Measurements from ENCODE around the gene VASN. TPM values are rescaled to one million over a fixed set of nuclear protein-coding genes. Genes with fewer than 3 reads are reported as not detected.

The VASN gene
- polyA plus RNA-seq, 3 donors: 31.7 to 40.6 (median 32.9) TPM

- DNase-seq (ENCODE audit: low read depth in 3 of 3, low spot score in 2 of 3): no peak
These were observed 27.5 kb downstream of the VASN start for GRCh38 chr16:4399001-4399730.

- DNase-seq (ENCODE audit: low read depth in 3 of 3, low spot score in 2 of 3): no peak
These were observed 29.4 kb downstream of the VASN start for GRCh38 chr16:4401094-4401501.

DNA sequence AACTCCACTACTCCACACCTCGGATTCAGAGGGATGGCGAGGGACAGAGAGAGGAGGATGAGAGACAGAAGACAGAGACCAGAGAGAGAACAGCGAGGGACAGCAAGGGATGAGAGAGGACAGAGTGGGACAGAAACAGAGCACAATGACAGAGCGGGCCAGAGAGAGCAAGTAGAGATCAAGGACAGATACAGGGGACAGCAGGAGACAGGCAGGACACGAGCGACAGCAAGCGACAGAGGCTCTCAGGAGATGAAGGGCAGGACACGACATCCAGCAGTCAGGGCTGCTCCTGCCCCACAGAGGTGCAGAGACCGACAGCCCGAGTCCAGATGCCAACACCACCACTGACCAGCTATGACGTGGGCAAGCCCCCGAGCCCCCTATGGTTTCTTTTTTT is 29.9 kb downstream of the VASN start:
- DNase-seq (ENCODE audit: low read depth in 3 of 3, low spot score in 2 of 3): no peak

DNA sequence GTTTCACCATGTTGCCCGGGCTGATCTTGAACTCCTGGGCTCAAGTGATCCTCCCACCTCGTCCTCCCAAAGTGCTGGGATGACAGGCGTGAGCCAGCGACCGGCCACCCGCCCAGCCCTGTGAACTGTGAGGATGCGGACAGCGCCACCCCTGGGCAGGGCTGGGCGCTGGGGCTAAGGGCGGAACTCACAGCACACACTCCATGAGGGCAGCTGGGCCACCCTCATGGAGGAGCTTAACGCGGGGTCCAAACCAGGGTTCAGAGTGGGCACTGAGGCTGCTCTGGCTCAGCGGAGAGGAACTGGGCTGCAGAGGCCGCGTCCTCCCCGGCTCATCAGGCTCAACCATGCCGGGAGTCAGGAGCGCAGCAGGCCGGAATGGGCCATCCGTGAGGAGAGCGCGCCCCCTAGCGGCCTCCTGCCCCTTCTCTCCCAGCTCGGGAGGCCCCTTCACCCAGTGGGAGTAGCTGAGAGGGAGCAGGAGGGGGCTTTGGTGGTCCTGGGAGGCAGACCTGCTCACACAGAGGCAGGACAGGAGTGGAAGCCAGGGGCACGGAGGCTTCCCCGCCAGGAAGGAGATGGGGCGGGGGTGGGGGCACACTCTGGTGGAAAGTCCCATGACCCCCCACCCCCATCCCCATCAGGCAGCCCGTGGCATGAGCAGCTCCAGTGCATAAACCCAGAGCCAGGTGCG is 30.9 kb downstream of the VASN start:
- DNase-seq (ENCODE audit: low read depth in 3 of 3, low spot score in 2 of 3): no peak

DNA sequence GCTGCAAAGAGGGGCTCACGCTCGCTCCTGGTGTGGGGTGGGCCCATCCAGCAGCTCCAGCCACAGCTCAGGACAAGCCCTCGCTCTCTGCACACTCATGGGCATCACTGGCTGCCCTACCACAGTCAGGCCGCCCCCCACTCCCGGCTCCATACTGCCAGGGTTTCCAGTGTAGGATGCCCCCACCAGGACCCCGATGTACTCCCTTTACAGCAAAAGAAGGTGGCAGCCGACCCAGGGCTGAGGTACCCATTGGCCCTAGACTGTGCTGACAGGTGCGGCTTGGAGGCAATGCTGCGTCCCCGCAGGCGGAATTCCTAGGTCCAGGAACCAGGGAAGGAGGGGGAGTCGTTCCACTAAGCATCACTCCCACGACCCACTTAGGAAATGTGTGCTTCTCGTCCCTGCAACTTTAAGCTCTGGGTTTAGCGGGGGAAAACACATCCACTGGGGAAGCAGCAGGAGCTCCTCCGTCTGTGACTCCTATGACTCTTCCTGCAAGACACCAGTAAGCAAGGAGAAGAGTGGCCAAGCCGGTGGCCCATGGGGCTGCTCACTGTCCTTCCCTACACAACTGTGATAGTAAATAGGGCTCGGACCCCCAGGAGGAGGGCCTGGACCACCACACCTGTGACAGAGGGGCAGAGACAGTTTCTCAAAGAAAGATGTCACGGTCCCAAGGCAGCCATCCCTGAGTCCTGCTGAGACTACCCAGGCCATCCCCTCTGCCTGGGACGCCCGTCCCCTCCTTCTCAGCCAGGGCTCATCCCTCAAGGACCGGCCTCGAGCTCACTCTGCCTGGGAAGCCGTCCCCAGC is 31.7 kb downstream of the VASN start:
- no peak for DNase-seq (ENCODE audit: low read depth in 3 of 3, low spot score in 2 of 3)

- DNase-seq (ENCODE audit: low read depth in 3 of 3, low spot score in 2 of 3): no peak
These were observed 32.8 kb downstream of the VASN start for GRCh38 chr16:4404247-4404966.

DNA sequence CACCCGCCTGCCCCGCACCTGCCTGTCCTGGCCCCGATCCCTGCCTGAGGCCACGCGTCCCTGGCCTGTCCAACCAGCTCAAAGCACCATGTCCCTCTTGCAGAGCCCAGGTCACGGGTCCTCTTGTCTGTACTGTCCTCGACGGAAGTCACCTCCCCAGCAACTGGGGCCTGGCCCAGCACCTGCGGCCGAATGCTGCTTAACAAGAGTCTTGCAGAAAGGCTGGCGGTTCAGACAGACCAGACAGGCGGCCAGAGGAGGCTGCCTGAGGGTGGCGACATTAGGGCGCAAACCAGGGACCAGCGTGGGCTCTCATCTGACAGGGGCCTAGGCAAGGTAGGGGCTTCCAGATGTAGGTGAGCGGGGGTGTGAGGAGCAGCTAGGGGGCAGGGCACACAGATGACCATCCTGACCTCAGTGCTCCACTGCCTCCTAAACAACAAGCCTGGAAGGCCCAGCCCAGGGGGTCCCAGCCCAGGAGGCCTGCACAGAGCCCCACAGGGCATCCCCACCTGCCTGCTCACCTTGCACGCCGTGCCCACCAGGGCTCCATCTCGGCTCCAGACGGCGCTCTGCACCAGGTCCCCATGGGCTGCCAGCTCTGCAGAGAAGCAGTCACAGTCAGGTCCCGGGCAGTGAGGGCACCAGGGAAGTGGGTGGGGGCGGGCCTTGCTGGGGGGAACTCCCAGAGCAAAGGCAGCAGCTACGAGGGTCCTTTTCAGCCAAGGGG is 33.5 kb downstream of the VASN start:
- no peak for DNase-seq (ENCODE audit: low read depth in 3 of 3, low spot score in 2 of 3)

- no peak for DNase-seq (ENCODE audit: low read depth in 3 of 3, low spot score in 2 of 3)
These were observed 36.1 kb downstream of the VASN start for GRCh38 chr16:4407543-4408322.

DNA sequence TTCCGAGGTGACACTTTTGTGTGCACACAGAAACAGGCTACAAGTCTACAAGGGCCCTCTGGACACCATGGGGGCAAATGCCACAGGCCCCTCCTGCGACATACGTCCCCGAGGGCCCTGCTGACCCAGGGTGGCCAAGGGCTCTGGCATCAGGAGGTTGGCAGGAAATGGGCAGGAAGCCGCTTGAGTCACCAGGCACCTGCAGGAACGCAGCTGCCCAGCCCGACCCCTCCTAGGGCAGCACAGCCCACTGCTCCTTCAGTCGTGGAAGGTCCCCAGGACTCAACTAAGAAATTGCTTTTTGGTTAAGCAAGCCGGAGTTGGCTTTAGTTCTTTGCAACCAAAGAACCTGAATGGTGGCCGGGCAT is 36.7 kb downstream of the VASN start:
- DNase-seq (ENCODE audit: low read depth in 3 of 3, low spot score in 2 of 3): no peak

DNA sequence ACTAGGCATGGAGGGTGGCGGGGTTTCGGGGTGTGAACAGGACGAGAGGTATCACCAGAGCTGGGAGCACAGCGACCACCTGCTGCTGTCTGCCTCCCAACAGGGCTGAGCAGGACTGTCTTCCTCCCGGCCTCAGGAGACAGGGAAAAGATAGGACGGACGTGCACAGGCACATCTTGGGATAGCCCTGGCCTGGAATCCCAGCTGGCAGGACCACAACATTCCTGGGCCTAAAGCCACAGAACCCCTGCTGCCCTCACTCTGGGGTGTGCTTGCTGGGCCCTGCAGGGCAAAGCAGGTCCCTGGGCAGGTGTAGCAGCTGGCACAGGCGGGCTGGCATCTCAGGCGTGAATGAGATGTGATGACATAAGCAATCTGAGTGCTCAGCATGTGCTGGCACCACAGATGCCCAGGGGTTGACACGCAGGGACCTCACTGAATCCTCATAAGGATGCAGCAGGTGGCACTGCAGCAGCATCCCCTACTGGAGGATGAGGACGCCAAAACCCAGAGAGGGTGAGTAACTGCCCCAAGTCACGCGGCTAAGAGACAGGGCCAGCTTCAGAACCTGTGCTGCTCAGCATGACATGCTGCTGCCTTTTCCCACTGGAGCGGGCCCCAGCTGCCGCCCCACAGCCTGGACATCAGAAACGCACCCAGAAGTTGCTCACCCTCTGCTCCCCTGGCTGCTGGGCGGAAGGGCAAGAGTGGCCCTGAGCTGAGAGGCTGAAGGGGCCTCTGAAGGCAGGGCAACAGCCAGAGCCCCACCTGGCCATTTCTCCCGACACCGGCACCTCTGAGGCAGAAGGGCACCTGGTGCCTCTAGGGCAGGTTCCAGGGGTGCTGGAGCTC is 37.7 kb downstream of the VASN start:
- no peak for DNase-seq (ENCODE audit: low read depth in 3 of 3, low spot score in 2 of 3)

DNA sequence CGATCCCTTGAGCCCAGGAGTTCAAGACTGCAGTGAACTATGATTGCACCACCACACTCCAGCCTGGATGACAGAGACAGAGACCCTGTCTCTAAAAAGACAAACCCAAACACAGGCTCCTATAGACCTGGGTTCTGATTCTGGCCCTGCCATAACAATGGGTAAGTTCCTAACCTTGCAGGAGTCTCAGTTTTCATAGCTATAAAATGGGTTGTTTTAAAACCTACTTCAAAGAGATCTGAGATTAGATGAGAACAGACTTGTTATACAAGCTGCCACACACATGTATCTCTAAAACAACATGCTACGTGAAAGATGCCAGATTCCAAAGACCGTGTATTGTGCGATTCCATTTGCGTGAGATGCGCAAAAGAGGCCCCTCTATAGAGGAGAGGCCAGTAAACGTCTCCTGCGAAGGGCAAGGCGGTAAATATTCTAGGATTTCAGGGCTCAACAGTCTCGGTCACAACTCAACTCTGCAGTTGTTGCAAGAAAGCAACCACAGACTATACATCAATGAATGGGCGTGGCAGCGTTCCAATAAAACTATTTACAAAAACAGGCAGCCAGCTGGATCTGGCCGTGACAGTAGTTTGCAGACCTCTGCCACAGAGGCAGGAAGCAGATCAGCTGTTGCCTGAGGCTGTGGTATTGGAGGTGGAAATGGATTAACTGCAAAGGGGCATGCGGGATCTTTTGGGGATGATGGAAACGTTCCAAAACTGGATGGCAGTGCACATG is 38.9 kb downstream of the VASN start:
- DNase-seq (ENCODE audit: low read depth in 3 of 3, low spot score in 2 of 3): peak in 1 of 3 donors; percentile 58

DNA sequence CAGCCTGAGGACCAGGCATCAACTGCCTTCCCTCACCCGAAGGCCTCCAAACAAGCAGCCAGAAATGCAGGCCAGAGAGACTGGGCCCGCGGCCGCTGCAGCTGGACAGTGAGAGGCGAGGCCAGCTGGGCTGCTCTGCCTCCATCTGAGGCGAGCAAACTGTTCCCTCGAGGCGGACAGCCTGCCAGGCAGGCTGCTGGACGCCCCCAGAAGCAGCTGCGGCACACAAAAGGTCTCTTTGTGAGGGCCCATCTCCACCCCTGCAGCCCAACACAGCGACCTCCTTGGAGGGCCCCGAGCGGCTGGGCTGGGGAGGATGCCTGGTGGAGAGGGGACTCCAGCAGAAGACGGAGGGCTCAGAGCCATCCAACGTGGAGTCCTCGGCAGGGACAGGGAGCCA is 40.0 kb downstream of the VASN start:
- DNase-seq (ENCODE audit: low read depth in 3 of 3, low spot score in 2 of 3): no peak

- no peak for DNase-seq (ENCODE audit: low read depth in 3 of 3, low spot score in 2 of 3)
These were observed 40.5 kb downstream of the VASN start for GRCh38 chr16:4412159-4412558.

DNA sequence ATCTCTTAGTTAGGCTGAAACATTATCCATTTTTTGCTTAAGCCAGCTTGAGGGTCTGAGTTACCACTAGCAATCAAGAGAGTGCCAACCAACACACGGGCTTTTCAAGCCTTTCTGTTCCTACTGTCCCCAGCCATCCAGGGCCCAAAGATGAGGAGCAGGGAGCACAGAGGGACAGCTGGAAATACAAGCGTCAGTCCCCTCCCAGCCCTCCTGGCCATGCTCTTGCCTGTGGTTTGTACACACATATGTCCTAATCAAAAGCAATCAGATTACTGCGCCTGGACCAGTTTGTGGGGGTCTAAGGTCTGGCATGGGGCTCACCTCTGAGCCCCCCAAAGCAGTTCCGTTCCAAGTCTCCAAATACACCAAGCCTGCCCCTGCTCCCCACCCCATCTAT is 41.2 kb downstream of the VASN start:
- no peak for DNase-seq (ENCODE audit: low read depth in 3 of 3, low spot score in 2 of 3)

DNA sequence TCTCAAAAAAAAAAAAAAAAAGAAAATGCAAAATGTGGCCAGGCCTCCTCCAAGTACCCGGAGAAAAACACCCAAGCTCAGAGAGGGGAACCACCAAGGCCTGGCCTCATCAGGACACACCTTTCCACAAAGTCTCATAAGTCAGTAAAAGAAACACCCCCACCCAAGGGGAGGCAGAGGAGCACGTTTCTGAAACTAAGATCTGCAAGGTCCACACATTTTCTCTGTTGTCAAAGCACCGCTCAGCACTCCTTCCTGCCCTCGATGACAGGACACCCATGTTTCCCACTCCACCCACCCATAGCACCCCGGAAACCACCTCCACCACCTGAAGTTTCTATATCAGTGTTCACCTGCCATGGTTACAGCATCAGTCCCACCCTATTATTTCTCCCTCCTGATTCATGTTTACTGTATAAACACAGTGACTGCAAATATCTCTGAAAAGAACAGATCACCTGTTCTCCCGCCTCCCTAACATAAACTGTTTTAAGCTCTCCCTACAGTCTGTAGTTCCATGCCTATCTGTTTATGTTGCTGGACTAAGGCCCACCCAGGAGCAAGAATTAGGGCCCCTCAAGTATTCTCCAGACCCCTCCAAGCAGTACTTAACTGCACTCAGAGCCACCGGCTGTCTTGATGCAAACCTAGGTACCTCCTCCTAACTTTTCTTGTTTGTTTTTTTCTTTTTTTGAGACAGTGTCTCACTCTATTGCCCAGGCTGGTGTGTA is 42.7 kb downstream of the VASN start:
- DNase-seq (ENCODE audit: low read depth in 3 of 3, low spot score in 2 of 3): no peak

DNA sequence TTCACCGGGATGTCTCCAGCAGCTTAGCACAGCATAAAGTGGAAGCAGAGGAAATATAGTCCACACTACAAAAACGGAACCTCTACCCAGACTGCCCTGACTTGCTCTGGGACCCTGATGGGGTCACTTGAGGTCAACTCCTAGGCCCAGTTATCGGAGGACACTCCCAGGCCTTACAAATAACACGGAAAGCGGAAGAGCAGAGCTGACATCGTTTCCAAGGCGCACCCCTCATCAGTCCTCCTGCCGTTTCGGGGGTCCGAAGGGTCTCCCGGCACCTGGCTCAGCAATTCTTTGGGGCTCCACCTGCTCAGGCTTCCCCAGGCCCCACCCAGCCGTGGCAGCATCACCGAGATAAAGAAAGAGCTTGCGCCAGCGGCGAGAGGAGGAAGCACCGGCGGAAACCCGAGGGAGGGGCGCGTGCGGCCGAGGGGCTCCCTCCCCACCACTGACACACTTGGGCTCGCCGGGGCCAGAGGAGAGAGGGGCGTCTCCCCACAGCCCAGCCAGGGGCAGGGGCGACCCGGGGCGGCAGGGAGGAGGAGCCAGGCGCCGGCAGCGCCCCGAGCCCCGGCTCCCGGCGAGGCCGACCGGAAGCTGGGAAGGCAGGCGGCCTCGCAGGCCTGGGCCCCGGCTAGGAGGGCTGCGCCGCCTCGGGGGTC is 44.0 kb downstream of the VASN start:
- DNase-seq (ENCODE audit: low read depth in 3 of 3, low spot score in 2 of 3): no peak
